NCI-H446 treated with DMSO at 0.1 percent for 48 hours (cell line): ENCODE measurements around the gene SPATA2L.

Experiments used
- DNase-seq: peaks from one replicate; lab custom pipeline; 2025; lab: John Stamatoyannopoulos, UW

The SPATA2L gene

DNA sequence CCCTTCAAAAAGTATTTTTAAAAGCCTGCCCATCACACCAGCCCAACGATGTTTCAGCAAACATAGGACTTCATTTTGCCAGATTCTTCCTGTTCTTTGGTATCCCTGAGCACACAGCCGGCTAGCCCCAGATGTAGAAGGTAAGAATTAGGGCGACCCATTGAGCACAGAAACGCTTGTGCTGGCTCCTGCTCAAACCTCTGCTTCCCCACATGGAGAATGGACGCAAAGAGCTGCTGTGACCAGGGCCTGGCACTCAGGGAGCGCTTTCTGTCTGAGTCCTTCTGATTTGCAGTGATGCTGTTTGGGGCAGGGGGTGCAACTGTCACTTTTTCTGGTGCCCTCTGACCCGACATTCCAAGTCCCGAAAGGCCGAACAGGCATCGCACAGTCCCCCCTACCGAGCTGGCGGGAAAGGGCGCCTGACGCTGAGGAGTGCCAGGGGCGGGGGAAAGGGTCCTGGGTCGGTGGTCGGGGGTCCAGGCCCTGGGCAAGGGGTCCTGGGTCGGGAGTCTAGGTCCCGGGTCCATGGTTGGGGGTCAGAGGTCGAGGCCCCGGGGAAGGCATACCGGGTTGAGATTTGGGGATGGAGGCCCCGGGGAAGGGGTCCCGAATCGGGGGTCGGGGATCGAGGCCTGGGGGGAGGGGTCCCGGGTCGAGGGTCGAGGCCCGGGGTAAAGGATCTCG is 44.9 kb downstream of the SPATA2L start:
- no peak for DNase-seq

DNA sequence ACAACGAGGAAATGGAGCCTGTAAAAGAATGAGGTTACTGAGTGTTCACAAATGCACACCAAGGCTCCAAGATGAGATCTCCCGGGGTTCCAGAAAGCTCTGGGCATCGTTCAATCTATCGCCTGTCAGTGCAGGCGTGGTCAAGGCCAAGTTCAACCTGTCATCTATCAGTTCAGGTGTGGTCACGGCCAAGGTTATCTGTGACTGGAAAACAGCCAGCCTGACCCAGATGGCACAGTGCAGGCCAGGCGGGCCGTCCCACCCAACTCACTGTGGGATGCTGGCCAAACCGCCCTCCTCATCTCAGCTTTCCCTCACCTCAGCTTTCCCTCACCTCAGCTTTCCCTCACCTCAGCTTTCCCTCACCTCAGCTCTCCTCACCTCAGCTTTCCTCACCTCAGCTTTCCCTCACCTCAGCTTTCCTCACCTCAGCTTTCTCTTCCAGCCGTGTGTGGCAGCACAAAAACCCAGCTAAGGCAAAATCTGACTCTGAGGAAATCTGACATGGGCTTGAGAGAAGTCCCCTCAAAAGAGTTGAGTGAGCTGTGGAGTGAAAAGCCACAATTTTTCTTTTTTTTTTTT is 46.4 kb downstream of the SPATA2L start:
- no peak for DNase-seq

DNA sequence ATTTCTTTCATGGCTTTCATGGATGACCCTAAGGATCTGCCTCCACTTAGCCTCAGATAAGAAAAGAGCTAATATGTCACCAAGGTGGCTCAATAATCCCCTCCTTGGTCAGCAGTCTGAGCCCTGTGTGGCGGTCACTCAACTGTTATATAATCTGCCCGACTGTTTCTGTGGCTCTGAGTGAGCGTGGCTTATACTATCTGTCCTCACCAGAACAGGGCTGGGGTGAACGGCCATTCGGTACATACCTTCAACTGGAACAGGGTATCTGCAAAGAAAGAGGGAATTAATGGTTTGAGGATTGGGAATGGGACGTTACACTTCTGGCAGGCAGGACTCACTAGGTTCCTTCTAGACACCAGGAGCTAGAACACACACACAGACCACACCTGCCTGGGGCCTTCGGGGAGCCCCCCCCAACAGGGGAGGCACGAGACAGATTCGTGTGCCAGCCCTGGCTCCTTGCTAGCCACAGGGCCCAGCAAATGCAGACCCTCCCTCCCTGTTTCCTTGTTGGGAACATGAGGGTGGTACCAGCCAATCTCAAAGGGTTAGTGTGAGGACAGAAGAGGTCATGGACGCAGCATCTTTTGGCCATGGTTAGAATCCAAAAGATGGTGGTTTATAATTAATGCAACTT is 47.7 kb downstream of the SPATA2L start:
- DNase-seq: no peak

DNA sequence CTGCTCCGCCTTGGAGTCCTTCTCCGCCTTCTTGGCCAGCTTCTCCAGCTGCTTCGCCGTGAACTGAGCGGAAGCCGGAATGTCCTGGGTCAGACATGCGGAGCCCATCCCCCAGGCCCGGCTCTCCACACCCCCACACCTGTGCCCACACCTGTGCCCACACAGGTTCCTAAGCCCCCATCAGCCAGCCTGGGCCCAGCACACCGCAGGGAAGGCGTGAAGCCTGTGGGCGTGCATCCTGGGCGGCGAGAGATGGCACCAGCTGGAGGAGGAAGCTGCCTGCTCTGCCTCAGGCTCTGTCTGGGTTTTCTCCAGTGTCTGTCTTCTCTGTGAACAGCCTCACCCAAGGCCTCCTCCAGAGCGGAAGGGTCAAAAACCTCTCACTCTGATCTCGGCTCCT is 49.9 kb downstream of the SPATA2L start:
- no peak for DNase-seq

DNA sequence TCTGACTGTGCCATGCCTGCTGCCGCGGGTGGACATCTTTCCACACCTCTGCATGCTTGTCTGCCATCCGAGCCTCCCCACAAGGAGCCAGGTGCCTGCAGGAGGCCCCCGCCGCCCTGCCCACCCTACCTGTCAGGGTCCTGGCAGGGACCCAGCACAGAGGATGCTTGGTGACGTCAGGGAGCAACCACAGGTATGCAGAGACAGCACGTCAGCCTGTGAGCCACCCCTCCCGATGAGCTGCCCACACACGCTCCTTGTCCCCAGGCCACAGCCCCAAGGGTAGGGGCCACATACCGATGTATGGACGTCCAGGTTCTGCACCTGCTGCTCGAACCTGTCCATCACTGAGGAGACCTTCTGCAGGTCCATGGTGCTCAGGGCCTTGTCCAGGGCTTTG is 54.6 kb downstream of the SPATA2L start:
- DNase-seq: no peak
